ENCODE measurements around the gene LST1.
A peak's percentile ranks its signal among the peaks of the same experiment; 100 is the strongest.
"Not testable (repeated sequence)": the region's sequence is repeated elsewhere in the genome, so short reads cannot be mapped to it uniquely, and the experiment has no call there.

Gene LST1

DNA sequence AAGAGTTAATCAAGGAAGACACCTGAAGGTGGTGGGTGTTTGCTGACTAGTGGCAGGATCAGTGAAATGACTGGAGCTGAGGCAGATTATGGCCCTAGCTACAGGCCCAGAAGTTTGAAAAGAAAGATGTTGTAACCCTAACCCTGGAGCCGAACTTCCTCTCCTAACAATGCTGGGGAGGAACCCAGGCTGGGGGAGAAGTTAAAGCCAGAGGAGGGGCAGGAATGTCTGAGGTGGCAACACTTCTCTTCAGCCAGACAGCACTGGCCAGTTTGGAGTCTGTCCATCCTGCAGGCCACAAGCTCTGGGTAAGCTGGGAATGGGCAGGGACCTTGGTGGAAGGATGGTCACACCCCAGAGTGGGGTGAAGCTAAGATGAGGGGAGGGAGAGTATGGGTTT lies at the start of gene LST1:
Gene LST1, plus strand, starts transcription at position 270 of the 400 bp plus-strand sequence. CDS start 1,023 bp downstream, outside the sequence.
- DNase-seq (ENCODE audit: low read depth in 3 of 3, low spot score in 1 of 3), result no peak

GRCh38 chr6:31538805-31539400 lies 47.2 kb upstream of the LST1 start:
- no peak for DNase-seq (ENCODE audit: low read depth in 3 of 3, low spot score in 1 of 3)

- no peak for DNase-seq (ENCODE audit: low read depth in 3 of 3, low spot score in 1 of 3)
Observed at GRCh38 chr6:31540640-31541039, 45.4 kb upstream of the LST1 start.

DNA sequence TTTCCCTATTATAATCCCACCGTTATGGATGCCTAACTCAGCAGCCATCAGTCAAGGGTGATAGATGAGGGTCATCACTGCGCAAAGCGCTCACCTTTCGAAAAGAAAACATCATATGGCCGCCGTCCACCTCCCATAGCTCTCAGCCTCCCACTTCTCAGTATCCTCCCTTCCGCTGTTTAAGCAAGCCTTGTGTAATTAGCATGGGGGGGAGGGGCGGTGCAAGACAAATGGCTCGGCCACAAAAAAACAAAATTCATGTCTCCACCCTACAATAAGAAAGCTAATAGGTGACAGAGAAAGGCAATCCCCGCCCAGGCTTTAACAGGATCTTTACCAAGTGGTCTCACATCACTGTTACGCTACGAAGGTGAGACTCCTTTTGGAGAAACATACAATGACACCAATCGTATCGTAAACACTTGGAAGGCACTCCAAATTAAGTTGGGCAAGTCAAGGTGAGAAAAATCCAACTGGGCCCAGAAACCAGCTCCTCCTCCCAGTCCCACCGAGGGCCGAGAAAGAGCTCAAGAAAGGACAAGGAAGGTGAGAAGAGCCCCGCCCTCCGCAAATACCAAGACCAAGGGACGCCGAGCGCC lies 44.9 kb upstream of the LST1 start:
- DNase-seq (ENCODE audit: low read depth in 3 of 3, low spot score in 1 of 3), result peak in 1 of 3 donors; percentile 37

DNA sequence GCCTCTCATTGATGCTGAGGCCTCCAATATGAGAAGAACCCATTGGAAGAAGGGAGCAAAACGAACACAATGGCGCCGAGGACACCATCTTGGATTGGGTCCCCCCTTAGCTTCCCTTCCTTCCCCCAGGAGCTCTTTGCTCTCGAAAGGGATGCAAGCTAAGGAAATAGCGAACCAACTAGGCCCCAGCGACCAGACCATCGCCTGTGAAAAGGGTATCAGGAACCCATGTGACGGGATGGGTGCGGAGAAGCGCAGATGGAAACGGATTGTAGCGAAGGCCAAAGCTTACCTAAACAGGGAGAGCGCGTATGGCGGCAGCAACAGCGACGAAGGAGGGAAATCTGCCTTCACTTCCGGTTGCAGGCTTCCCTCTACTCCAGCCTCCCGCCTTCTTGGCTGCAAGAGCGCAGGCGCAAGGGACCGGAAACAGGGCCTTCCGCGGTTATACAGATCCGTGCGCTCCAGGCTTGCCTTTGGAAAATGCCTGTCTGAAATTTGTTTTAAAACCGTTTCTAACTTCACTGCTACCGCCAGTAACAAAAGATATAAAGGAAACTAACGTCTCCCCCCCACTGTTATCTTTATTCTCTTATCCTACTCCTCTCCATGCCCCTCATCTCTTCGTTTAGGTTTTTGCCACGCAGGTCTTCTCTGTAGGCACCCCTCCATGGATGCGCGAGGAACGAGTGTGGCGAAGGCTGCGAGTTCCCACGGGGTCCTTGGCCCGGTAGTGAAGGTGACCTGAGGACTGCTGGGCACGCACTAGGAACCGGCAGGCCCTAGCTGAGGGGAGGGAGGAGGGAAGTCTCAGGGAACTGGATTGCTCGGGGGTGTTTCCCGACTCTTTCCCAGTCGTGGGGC lies 44.2 kb upstream of the LST1 start, which contains the start of gene DDX39B:
Gene DDX39B, minus strand, starts transcription at position 346 of the 864 bp plus-strand sequence. CDS start 1,471 bp downstream, outside the sequence.
- peak; percentile 80 to 91 (median 86) for DNase-seq (ENCODE audit: low read depth in 3 of 3, low spot score in 1 of 3)

DNA sequence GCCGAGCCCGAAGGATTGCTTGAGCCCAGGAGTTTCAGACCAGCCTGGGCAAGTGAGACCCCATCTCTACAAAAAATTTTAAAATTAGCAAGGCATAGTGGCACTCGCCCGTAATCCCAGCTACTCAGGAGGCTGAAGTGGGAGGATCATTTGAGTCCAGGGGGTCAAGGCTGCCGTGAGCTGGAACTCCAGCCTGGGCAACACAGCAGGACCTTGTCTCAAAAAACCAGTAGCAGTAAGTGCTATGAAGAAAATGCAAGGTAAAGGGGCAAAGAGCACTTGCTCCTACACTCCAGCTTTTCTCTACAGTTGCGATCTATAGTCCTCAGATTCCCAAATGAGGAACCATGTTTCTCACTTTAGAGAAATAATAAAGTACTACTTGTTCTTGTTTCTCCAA lies 42.4 kb upstream of the LST1 start:
- DNase-seq (ENCODE audit: low read depth in 3 of 3, low spot score in 1 of 3), result no peak

DNA sequence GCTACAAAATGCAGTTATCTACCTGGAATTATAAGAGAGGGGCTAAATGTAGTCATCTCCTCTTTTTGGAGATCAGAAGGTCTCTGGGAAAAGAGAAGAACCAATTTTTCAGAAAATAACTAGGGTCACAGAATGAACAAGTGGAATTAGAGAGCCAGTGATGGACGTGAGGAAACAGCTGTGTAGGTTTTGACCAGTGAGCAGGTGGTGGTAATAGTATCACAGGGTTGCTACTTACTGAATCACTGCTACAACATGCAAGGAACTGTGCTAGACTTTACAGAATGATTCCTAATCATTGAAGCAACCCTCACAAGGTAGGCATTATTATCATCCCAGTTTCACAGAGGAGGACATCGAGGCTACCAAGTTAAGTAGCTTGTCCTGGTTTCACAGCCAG lies 41.4 kb upstream of the LST1 start:
- DNase-seq (ENCODE audit: low read depth in 3 of 3, low spot score in 1 of 3), result no peak

- no peak for DNase-seq (ENCODE audit: low read depth in 3 of 3, low spot score in 1 of 3)
Observed at GRCh38 chr6:31545291-31545690, 40.8 kb upstream of the LST1 start.

GRCh38 chr6:31546339-31546957 lies 39.6 kb upstream of the LST1 start, which contains the start of gene ATP6V1G2:
ATP6V1G2 (minus strand) TSS chr6:31546608; CDS start chr6:31546559, 49 bp downstream.
- DNase-seq (ENCODE audit: low read depth in 3 of 3, low spot score in 1 of 3), result peak in 2 of 3 donors; percentile 68 to 79

DNA sequence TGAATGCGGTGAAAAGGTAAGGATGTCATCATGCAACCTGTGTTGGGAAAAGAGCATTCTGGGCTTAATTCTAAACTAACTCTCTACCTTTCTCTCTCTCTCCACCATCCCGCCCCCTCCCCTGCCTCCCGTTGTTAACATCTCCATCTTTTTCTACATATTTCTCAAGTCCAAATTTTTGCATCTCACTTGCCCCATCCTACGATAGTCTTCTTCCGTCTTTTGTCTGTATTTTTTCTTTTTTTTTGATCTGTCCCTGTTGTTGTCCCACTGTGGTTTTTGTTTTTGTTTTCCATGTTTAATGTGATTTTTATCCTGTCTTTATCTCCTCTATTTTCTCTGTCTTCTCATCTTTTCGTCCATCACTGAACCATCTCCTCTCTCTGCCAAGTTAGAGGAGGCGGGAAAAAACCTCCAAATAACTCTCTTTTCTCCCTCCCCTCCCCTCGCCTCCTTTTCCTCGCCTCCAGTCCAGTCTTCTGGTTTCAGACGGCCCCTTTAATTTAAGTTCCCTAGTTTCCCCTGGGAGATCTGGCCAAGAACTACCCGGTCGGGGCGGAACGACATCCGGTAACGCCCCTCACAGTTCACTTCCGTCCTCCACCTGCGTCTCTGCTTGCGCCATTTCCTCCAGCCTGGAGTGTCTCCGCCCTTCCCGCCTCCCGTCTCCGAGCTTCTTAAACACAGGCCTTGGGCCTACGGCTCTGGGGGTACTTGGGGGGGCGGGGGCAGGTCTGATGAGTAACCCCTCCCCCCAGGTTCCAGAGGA lies 38.9 kb upstream of the LST1 start, which contains the start of gene NFKBIL1:
Gene NFKBIL1, plus strand, starts transcription at position 651 of the 769 bp plus-strand sequence. Its CDS starts 87 bp downstream, at position 738.
- peak; percentile 71 to 75 (median 72) for DNase-seq (ENCODE audit: low read depth in 3 of 3, low spot score in 1 of 3)

GRCh38 chr6:31547727-31548543 lies 38.1 kb upstream of the LST1 start:
- no peak for DNase-seq (ENCODE audit: low read depth in 3 of 3, low spot score in 1 of 3)

DNA sequence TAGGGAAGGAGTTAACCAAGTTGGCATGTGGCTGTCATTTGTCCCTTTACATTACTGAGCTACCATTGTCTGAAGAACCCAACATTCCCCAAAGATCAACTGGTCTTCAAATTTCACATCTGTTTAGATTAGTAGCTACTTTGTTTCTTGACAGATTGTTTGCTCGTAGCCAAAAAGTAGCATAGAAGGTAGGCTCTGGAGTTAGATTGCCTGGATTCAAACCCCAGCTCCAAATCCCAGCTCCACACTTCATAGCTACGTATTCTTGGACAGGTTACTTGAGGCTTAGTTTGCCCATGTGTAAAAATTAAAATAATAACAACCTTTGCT lies 37.6 kb upstream of the LST1 start:
- no peak for DNase-seq (ENCODE audit: low read depth in 3 of 3, low spot score in 1 of 3)

DNA sequence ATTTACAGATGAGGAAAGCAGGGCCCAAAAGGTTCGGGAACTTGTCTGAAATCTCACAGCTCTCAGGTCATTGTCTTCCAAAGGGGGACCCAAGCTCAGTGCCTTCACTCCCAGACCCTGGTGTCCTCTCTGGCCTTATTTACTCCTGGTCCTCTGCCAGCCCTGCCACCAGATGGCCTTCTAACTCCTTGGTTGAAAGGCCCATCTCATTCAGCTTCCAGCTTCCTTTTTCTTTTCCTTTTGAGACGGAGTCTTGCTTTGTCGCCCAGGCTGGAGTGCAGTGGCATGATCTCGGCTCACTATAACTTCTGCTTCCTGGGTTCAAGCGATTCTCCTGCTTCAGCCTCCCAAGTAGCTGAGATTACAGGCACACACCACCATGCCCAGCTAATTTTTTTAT lies 34.7 kb upstream of the LST1 start:
- not testable (repeated sequence) for DNase-seq (ENCODE audit: low read depth in 3 of 3, low spot score in 1 of 3)

DNA sequence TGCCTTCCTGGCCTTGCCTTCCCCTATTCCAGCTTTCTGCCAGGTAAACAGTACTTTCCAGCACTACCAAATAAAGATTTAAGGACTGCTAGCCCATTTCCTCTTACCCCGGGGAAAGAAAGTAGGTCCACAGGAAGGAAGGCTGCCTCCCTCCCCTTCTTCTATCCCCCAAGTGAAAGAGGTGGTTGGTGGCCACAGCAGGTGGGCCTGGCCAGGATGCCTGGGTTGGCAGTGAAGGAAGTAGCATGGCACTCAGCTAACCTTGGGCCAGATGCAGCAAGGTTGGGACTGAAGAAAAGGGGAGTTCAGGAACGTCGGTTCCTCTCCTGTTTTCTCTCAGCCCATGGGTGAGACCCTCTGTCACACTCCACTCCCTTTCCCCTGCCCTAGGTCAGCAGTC lies 29.8 kb upstream of the LST1 start:
- no peak for DNase-seq (ENCODE audit: low read depth in 3 of 3, low spot score in 1 of 3)

- no peak for DNase-seq (ENCODE audit: low read depth in 3 of 3, low spot score in 1 of 3)
Observed at GRCh38 chr6:31557443-31558317, 28.4 kb upstream of the LST1 start.

DNA sequence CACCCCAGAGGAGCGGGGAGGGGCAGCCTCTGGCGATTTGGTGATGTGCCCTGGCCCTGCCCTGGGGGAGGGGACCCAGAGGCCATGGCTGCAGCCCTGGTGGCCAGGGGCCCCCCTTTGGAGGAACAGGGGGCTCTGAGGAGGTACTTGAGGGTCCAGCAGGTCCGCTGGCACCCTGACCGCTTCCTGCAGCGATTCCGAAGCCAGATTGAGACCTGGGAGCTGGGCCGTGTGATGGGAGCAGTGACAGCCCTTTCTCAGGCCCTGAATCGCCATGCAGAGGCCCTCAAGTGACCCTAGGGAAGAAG lies 27.8 kb upstream of the LST1 start:
- DNase-seq (ENCODE audit: low read depth in 3 of 3, low spot score in 1 of 3), result no peak

DNA sequence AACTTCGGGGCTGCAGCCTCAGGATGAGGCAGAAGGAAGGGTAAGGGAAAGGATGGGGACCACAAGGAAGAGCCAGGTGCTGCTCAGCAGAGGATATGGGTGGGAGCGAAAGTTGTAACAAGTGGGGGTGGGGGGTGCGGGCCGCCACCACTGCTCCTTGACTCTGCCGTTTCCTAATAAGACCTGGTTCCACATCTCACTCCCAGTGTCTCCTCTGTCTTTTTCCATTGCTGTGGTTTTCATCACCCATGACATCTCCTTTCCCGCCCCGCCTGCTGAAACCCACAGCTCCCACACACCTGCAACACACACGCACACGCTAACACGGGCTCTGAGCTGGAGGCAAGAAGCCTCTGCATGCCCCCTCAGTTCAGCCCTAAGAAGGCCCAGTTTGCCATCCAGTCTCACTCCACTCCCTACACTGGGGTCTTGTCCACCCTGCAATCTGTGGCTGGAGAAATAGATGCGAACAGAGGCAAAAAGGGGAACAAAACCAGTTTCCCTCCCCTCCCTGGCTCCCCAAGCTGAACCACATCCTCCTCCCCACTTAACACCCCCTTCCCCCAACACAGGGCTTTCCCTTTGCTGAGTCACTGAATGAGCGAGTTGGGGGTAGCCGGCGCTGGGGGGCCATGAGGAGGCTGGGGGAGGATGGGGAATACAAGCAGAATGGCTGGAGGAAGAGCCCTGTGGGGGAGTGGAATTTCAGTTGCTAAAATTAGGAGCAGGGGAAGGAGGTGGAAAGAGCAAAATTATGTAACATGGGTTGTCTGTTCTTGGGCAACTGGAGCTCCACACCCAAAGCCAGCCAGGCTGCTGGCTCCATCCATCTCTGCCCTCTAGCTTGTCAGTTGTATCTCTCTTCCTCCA lies 27.2 kb upstream of the LST1 start:
- no peak for DNase-seq (ENCODE audit: low read depth in 3 of 3, low spot score in 1 of 3)

DNA sequence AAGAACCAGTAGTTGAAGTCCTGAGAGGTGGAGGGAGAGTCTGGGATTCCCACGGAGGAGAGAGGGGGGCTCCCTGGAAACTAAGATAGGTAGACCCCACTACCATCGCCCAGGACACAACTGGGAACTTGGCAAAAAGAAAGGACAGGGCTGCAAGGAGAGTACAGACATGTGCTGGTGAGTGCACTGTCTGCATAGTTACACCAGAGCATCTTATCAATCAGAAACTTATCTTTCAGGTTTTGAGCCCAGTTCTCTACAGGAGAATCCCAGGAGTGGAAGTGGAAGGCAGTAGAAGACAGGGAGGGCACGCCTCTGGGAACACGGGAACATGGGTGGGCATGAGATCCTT lies 26.5 kb upstream of the LST1 start:
- no peak for DNase-seq (ENCODE audit: low read depth in 3 of 3, low spot score in 1 of 3)

Measured in stimulated activated CD4-positive, alpha-beta T cell treated with anti-CD3 and anti-CD28 coated beads, TNF-alpha, amount 100 ng/mL, for 1 hour (primary cell).